ENCODE data around the gene ARHGEF37.
A peak's percentile ranks its signal among the peaks of the same experiment; 100 is the strongest.

The ARHGEF37 gene

DNA sequence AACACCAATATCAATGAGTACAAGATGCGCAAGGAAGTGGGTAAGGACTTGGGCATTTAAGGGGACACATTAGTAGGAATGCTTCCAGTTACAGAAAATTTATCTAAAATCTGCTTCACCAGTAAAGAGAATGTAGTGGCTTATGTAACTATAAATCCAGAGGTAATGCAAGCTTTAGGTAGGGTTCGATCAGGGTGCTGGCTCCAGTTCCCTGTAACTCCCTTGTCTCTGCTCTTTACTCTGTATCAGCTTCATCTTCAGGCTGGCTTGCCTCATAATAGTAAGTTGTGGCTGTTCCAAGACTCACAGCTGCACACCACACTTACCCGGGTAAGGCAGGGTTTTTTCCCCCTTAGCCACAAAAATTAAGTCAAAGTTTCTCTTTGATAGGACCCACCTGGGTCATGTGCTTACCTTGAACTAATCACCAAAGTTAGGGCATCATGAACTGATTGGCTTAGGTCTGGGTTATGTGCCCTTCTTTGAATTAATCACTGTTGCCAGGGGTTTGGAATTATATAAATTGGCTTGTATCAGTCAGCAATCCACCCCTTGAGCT, 35.5 kb downstream of the ARHGEF37 start:
- Histone ChIP-seq H3K36me3 (replicated peaks; ENCODE audit: low read depth, low read length) (no peaks in the 10 kb centered on the region), H3K4me2 (ENCODE audit: low read length) (peak overlapping the region; percentile 78), H3K79me2 (ENCODE audit: low read length) (no peaks in the 10 kb centered on the region), H3K9me3 (ENCODE audit: insufficient read depth, low read length) (no peaks in the 10 kb centered on the region), H4K20me1 (ENCODE audit: insufficient read depth, low read length) (no peaks in the 10 kb centered on the region), H3K4me1 (ENCODE audit: low read length) (peaks cover 28% of the 10 kb centered on the region), H3K4me3 (ENCODE audit: low read length) (no peak overlapping the region), H3K9ac (ENCODE audit: low read length) (no peak overlapping the region), H2AFZ (ENCODE audit: low read depth, low read length) (no peak overlapping the region), H3K27me3 (ENCODE audit: low read depth, low read length) (no peaks in the 10 kb centered on the region), H3K27ac (ENCODE audit: low read length) (peak overlapping the region; percentile 59)
- TF ChIP-seq CTCF (IDR thresholded peaks at IDR 0.05; ENCODE audit: low read depth, low read length) (no peak), EZH2phosphoT487 (IDR thresholded peaks at IDR 0.05; ENCODE audit: low read depth) (no peak)

GRCh38 chr5:149617760-149618306, 36.5 kb downstream of the ARHGEF37 start:
- H3K27ac ChIP-seq (ENCODE audit: low read length) = peak overlapping the region; percentile 59
- H3K79me2 ChIP-seq (ENCODE audit: low read length) = no peaks in the 10 kb centered on the region
- H3K9me3 ChIP-seq (ENCODE audit: insufficient read depth, low read length) = no peaks in the 10 kb centered on the region
- TF ChIP-seq CTCF (IDR thresholded peaks at IDR 0.05; ENCODE audit: low read depth, low read length) (no peak), EZH2phosphoT487 (IDR thresholded peaks at IDR 0.05; ENCODE audit: low read depth) (no peak)
- H3K4me2 ChIP-seq (ENCODE audit: low read length) = peak overlapping the region; percentile 78
- peak overlapping the region; percentile 47 for H2AFZ ChIP-seq (ENCODE audit: low read depth, low read length)
- peak overlapping the region; percentile 57 for H3K4me3 ChIP-seq (ENCODE audit: low read length)
- H3K9ac ChIP-seq (ENCODE audit: low read length) = peak overlapping the region; percentile 26; the same call in 1 of the 2 replicates
- H3K4me1 ChIP-seq (ENCODE audit: low read length) = peaks cover 28% of the 10 kb centered on the region
- H4K20me1 ChIP-seq (ENCODE audit: insufficient read depth, low read length) = no peaks in the 10 kb centered on the region
- no peaks in the 10 kb centered on the region for H3K27me3 ChIP-seq (ENCODE audit: low read depth, low read length)
- H3K36me3 ChIP-seq (replicated peaks; ENCODE audit: low read depth, low read length) = no peaks in the 10 kb centered on the region

DNA sequence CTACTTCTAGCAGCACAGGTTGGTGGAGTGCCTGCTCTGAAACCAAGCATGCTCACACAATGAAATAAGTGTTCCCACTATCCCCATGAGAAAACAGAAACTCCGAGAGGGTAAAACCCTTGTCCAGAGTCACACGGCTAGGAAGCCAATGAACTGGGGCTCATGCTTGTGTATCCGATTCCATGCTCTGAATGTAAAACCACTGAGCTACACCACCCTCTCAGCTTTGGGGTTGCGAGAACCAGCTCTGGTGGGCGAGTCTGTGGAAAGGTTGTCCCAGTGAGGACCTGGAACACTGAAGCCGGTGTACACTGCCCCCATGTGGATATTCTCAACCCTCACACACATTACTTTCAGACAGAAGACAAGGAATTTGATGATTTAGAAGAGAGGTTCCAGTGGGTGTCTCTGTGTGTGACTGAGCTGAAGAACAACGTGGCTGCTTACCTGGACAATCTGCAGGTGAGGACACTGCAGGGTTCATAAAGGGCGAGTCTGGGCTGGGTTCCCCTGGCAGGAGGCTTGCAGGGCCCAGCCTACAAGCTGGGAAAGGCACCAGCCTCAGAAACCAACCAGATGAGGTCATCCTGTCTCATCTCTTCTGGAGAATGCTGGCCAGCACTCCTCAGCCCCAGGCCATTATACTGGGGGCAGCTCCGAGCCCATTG, 37.4 kb downstream of the ARHGEF37 start:
- H3K27me3 ChIP-seq (ENCODE audit: low read depth, low read length) = no peaks in the 10 kb centered on the region
- H3K4me3 ChIP-seq (ENCODE audit: low read length) = peak overlapping the region; percentile 57
- peaks cover 28% of the 10 kb centered on the region for H3K4me1 ChIP-seq (ENCODE audit: low read length)
- H3K9ac ChIP-seq (ENCODE audit: low read length) = peak overlapping the region; percentile 26; the same call in 1 of the 2 replicates
- no peaks in the 10 kb centered on the region for H3K9me3 ChIP-seq (ENCODE audit: insufficient read depth, low read length)
- no peaks in the 10 kb centered on the region for H3K36me3 ChIP-seq (replicated peaks; ENCODE audit: low read depth, low read length)
- H3K27ac ChIP-seq (ENCODE audit: low read length) = peak overlapping the region; percentile 59
- no peaks in the 10 kb centered on the region for H3K79me2 ChIP-seq (ENCODE audit: low read length)
- TF ChIP-seq CTCF (IDR thresholded peaks at IDR 0.05; ENCODE audit: low read depth, low read length) (peak; percentile 68), EZH2phosphoT487 (IDR thresholded peaks at IDR 0.05; ENCODE audit: low read depth) (no peak)
- no peaks in the 10 kb centered on the region for H4K20me1 ChIP-seq (ENCODE audit: insufficient read depth, low read length)
- H3K4me2 ChIP-seq (ENCODE audit: low read length) = peak overlapping the region; percentile 78
- H2AFZ ChIP-seq (ENCODE audit: low read depth, low read length) = peak overlapping the region; percentile 47

GRCh38 chr5:149621415-149622098, 40.3 kb downstream of the ARHGEF37 start:
- H3K27ac ChIP-seq (ENCODE audit: low read length) = no peak overlapping the region
- H3K4me3 ChIP-seq (ENCODE audit: low read length) = no peak overlapping the region
- H3K36me3 ChIP-seq (replicated peaks; ENCODE audit: low read depth, low read length) = no peaks in the 10 kb centered on the region
- no peaks in the 10 kb centered on the region for H4K20me1 ChIP-seq (ENCODE audit: insufficient read depth, low read length)
- H3K79me2 ChIP-seq (ENCODE audit: low read length) = no peaks in the 10 kb centered on the region
- no peaks in the 10 kb centered on the region for H3K27me3 ChIP-seq (ENCODE audit: low read depth, low read length)
- TF ChIP-seq CTCF (IDR thresholded peaks at IDR 0.05; ENCODE audit: low read depth, low read length) (no peak), EZH2phosphoT487 (IDR thresholded peaks at IDR 0.05; ENCODE audit: low read depth) (no peak)
- H3K9ac ChIP-seq (ENCODE audit: low read length) = no peak overlapping the region
- H3K9me3 ChIP-seq (ENCODE audit: insufficient read depth, low read length) = no peaks in the 10 kb centered on the region
- no peak overlapping the region for H2AFZ ChIP-seq (ENCODE audit: low read depth, low read length)
- H3K4me1 ChIP-seq (ENCODE audit: low read length) = peaks cover 21% of the 10 kb centered on the region
- no peak overlapping the region for H3K4me2 ChIP-seq (ENCODE audit: low read length)
